Measurements from ENCODE around the gene TRPV4.
A peak's percentile ranks its signal among the peaks of the same experiment; 100 is the strongest.
"Not testable (repeated sequence)": the region's sequence is repeated elsewhere in the genome, so short reads cannot be mapped to it uniquely, and the experiment has no call there.

TRPV4 gene

DNA sequence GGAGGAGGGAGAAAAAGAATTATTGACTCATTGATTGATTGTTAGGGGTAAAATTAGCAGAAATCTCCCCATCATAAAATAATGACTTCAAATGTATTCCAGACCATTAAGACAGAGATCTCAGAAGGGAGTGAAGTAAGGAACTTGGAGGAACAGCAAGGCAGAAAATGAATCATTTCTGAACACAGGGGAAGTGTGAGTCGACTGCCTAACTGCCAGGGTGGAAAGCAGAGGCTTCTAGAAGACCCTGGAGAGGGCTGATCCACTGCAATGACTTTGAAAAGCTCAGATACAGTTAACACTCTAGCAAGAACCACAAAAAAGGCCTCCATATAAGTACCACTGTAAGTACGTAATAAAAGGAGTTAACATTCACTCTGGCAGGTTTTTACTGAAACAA lies 37.5 kb upstream of the TRPV4 start:
- DNase-seq (ENCODE audit: low read depth), result peak; percentile 62
- TF ChIP-seq, protein P1, sequence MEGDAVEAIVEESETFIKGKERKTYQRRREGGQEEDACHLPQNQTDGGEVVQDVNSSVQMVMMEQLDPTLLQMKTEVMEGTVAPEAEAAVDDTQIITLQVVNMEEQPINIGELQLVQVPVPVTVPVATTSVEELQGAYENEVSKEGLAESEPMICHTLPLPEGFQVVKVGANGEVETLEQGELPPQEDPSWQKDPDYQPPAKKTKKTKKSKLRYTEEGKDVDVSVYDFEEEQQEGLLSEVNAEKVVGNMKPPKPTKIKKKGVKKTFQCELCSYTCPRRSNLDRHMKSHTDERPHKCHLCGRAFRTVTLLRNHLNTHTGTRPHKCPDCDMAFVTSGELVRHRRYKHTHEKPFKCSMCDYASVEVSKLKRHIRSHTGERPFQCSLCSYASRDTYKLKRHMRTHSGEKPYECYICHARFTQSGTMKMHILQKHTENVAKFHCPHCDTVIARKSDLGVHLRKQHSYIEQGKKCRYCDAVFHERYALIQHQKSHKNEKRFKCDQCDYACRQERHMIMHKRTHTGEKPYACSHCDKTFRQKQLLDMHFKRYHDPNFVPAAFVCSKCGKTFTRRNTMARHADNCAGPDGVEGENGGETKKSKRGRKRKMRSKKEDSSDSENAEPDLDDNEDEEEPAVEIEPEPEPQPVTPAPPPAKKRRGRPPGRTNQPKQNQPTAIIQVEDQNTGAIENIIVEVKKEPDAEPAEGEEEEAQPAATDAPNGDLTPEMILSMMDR (conservative IDR thresholded peaks at IDR 0.05; ENCODE audit: control insufficient read depth, insufficient read depth, low read depth, low read length), result no peak
- H3K4me3 ChIP-seq (ENCODE audit: control insufficient read depth, low read depth, low read length), result no peak overlapping the region

DNA sequence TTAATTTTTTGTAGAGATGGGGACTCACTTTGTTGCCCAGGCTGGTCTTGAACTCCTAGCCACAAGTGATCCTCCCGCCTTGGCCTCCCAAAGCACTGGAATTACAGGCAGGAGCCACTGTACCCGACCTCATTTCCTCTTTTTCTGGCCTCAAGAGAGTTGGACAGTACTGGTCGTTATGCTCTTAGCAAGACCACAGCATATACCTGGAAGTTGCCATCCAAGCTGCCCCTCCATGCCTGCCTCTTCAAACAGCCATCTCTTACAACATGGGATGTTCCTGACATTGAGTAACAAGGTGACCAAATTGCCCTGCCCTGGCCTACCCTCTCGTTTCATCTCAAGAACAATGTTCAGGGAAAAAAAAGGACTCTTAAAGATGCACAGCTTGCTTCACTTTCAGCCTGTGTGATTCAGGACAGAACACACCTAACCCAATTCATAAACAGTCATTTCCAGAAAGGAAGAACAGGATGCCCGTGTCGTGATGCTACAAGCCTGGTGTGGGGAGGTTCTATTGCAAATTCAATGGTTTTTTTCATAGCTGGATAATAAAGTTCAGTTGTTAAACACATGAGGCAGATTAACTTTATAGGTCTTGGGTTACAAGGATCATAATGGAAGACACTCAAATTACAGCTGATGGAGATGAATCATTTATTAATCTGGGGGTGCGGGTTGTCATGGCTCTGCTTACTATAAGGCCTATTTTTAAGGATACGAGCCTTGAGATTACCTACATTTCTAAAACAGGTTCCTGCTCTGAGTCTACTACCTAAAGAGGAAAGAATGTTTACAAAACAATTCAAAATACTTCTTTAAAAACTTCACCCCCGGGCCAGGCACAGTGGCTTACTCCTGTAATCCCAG lies 35.2 kb upstream of the TRPV4 start:
- H3K4me3 ChIP-seq (ENCODE audit: control insufficient read depth, low read depth, low read length), result no peak overlapping the region
- TF ChIP-seq, protein P1 (conservative IDR thresholded peaks at IDR 0.05; ENCODE audit: control insufficient read depth, insufficient read depth, low read depth, low read length), result no peak
- no peak for DNase-seq (ENCODE audit: low read depth)

DNA sequence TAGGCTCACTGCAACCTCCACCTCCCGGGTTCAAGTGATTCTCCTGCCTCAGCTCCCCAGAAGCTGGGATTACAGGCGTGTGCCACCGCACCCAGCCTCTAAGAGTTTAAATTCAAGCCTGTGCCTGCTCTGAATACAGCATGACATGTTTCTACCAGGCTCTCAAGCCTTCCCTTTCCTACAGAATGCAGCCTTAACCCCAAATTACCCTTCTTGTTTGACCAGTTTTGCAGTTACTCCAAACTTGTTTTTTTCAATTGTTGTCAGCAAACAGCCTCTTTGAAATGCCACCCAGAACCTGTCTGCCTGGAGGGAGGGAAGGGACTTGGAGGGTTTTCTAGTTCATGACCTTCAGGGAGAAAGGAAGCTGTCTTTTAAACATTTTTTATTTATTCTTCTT lies 31.7 kb upstream of the TRPV4 start:
- DNase-seq (ENCODE audit: low read depth), result no peak
- no peak overlapping the region for H3K4me3 ChIP-seq (ENCODE audit: control insufficient read depth, low read depth, low read length)
- TF ChIP-seq, protein P1 (conservative IDR thresholded peaks at IDR 0.05; ENCODE audit: control insufficient read depth, insufficient read depth, low read depth, low read length), result no peak

DNA sequence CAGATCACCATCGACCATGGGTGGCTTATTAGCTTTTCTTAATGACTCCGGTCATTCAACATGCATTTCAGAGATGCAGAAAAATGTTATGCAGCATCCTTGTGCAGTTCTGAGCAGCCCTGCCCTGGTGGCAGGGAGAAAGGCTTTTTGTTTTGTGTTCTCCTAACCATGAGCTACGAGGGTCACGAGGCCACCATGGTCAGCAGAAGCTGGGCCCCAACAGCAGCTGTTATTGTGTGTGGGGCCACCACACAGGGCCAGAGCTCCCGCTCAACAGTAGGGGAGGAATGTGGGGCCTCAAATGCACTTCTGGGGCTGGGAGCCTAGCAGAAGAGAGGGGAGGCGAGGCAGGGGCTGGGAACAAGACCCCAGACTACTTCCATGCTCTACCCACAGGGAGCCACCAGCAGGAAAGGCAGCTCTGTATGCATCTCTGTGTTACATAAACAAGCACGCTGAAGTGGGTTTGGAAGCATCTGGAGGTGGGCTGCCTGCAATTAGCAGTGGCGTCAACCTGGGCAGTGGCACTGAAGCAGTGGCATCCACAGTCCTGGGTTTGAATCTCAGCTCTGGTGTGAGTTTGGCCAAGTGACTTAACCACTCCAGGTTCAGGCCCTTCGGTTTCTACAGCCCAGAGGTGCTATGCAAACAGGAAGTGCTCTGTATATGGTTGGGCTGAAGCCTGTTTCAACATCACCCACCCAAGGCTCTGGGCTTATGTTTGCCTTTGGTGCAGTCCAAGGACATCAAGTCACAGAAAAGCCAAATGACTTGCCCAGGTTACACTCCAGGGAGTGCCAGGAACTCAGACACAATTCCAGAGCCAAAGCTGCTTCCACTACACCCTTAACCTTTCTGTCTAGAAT lies 30.9 kb upstream of the TRPV4 start:
- TF ChIP-seq, protein P1 (conservative IDR thresholded peaks at IDR 0.05; ENCODE audit: control insufficient read depth, insufficient read depth, low read depth, low read length), result no peak
- H3K4me3 ChIP-seq (ENCODE audit: control insufficient read depth, low read depth, low read length), result no peak overlapping the region
- DNase-seq (ENCODE audit: low read depth), result peak; percentile 17

DNA sequence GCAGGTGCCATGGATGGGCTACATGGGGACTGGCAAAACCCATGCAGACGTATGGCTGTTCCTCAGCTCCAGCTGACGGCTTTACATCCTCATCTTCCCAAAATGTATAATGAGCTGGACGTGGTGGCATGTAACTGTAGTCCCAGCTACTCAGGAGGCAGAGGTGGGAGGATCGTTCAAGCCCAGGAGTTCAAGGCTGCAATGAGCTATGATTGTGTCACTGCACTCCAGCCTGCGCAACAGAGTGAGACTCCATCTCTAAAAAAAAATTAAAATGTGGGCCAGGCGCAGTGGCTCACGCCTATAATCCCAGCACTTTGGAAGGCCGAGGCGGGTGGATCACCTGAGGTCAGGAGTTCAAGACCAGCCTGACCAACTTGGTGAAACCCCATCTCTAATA lies 29.3 kb upstream of the TRPV4 start:
- DNase-seq (ENCODE audit: low read depth); H3K4me3 ChIP-seq (ENCODE audit: control insufficient read depth, low read depth, low read length): not testable (repeated sequence)

DNA sequence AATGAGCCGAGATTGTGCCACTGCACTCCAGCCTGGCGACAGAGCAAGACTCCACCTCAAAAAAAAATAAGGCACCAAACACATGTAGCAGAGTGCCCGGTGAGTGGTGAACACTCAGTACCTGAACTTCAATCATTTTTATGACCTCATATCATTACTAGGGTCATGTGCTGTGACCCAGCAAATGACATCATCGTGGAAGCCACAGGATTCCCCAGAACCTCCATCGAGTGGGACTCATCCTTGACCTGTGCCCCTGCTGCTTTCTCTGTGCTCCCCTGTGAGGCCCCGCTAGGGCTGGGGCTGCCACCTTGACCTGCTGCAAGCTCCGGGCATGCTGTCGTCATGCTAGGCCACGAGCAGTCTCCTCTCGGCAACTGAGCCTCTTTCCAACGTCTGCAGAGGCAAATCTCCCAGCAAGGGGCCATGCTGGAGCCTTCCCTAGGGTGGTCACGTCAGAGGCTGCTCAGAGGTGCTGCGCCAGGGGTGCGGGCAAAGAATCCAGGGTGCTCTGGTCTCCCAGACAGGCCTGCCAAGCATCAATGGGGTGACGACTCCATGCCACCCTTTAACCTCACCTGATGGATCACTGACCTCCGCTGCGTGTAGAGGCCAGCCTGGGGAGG lies 28.6 kb upstream of the TRPV4 start:
- peak; percentile 27 for DNase-seq (ENCODE audit: low read depth)
- no peak overlapping the region for H3K4me3 ChIP-seq (ENCODE audit: control insufficient read depth, low read depth, low read length)
- TF ChIP-seq, protein P1 (conservative IDR thresholded peaks at IDR 0.05; ENCODE audit: control insufficient read depth, insufficient read depth, low read depth, low read length), result no peak
